Effector memory CD4-positive, alpha-beta T cell (primary cell): ENCODE measurements around the gene SLC37A3.

Experiments
- DNase-seq, 3 donors: peaks; one replicate each; pipeline ENCODE4 v3.0.0-alpha.2; 2020
- H3K27ac ChIP-seq: 2 replicates; pipeline ENCODE4 v1.7.0; 2013; ENCODE audit warnings: mild to moderate bottlenecking, low read length, moderate library complexity; ENCODE audit not compliant: insufficient read depth, poor library complexity, severe bottlenecking
- H3K27me3 ChIP-seq: replicated peaks from 2 replicates; pipeline ENCODE4 v1.7.0; 2013; ENCODE audit warnings: mild to moderate bottlenecking, low read length; ENCODE audit not compliant: insufficient read depth, control insufficient read depth, poor library complexity, severe bottlenecking
- H3K36me3 ChIP-seq: 2 replicates; pipeline ENCODE4 v1.7.0; 2013; ENCODE audit warnings: mild to moderate bottlenecking, low read length, moderate library complexity; ENCODE audit not compliant: control insufficient read depth, insufficient read depth
- H3K4me1 ChIP-seq: 2 replicates; pipeline ENCODE4 v1.7.0; 2013; ENCODE audit warnings: low read length, mild to moderate bottlenecking; ENCODE audit not compliant: control insufficient read depth, insufficient read depth, poor library complexity, severe bottlenecking
- H3K4me3 ChIP-seq: 2 replicates; pipeline ENCODE4 v1.7.0; 2013; ENCODE audit warnings: low read length, low read depth, mild to moderate bottlenecking; ENCODE audit not compliant: insufficient read depth, poor library complexity, severe bottlenecking
- H3K9me3 ChIP-seq: 2 replicates; pipeline ENCODE4 v1.7.0; 2013; ENCODE audit warnings: mild to moderate bottlenecking, low read length, moderate library complexity; ENCODE audit not compliant: control insufficient read depth

The SLC37A3 gene

DNA sequence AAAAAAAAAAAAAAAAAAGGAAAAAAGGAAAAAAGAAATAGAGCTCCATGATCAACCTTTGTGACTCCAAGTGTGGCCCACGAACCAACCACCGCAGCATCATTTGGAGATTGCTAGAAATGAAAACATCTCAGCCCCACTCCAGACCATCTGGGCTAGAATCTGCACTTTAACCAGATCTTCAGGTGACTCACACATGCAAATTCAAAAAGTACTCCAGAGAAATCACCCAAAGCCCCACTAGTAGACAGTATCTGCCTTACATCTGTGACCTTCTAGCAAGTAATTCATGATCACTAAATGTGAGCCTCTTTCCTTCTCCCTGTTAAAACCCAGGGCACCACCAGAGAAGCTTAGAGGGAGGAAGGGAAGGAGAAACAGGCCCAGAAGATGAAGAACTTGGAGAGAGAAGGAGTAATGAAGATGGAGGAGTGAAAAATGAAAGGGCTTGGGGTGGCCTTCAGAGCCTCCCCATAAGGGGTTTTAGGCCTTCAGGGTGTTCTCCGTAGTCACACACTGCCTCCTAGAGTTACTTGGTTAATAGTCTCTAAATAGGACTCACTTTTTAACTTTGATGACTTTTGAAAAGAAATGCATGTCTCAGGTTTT is 94.0 kb downstream of the SLC37A3 start:
- no peak overlapping the region for H3K4me3 ChIP-seq
- no peaks in the 10 kb centered on the region for H3K9me3 ChIP-seq
- no peaks in the 10 kb centered on the region for H3K27me3 ChIP-seq
- peak; percentile 5 to 15 (median 6) for DNase-seq
- no peaks in the 10 kb centered on the region for H3K36me3 ChIP-seq
- H3K4me1 ChIP-seq, result no peaks in the 10 kb centered on the region
- H3K27ac ChIP-seq, result no peak overlapping the region

DNA sequence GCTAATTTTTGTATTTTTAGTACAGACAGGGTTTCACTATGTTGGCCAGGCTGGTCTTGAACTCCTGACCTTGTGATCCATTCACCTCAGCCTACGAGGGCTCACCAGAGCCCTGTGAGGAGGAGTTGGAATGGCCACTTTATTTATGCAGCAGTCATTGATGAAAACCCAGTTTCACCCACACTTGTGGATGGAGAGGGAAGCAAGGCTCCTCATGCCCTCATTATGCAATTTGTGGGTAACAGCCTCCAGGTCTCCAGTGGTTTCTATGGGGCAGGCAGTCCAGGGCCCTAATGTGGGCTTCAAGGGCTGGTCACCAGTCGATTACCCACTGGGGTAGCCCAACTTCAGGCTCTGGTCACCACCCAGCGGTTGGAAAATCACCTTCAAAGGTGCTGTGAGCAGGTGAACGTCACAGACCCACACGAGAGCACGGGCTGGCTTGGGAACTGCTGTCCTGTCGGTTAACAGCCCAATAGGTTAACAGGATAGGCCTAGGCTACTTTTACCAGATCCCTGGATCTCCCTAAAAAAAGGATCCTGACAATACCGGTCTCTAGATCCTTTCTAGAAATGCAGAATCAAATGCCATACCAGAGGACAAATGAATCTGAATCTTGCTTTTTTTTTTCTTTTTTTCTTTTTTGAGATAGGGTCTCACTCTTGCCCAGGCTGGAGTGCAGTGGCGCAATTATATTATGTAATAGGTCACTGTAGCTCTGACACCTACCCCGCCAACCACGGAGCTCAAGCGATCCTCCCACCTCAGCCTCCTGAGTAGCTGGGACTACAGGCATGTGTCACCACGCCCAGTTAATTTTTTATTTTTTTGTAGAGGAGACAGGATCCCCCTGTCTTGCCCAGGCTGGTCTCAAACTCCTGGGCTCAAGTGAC is 97.8 kb downstream of the SLC37A3 start:
- no peaks in the 10 kb centered on the region for H3K36me3 ChIP-seq

DNA sequence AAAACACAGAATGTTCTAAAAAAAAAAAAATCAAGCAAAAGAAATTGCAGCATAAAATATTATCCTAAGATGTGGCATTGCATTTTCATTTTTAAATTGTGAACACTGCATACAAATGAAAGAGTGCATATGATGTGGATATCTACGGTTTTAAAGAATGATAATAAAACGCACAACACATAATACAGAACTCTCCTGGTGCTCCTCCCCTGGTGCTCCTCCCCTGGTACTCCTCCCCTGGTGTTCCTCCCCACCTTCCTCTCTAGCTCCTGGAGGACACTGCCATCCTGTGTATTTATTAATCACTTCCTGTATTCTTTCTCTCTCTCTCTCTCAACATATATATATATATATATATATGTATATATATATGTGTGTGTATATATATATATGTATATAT is 100.1 kb downstream of the SLC37A3 start:
- no peak for DNase-seq
- no peaks in the 10 kb centered on the region for H3K36me3 ChIP-seq
- H3K27me3 ChIP-seq, result no peaks in the 10 kb centered on the region
- no peak overlapping the region for H3K4me3 ChIP-seq
- no peaks in the 10 kb centered on the region for H3K9me3 ChIP-seq
- no peak overlapping the region for H3K27ac ChIP-seq
- no peaks in the 10 kb centered on the region for H3K4me1 ChIP-seq

More for the DNA sequence above, 97.8 kb downstream of the SLC37A3 start:
- H3K27me3 ChIP-seq, result no peaks in the 10 kb centered on the region
- H3K4me3 ChIP-seq, result no peak overlapping the region
- DNase-seq, result no peak
- no peaks in the 10 kb centered on the region for H3K9me3 ChIP-seq
- no peaks in the 10 kb centered on the region for H3K4me1 ChIP-seq
- no peak overlapping the region for H3K27ac ChIP-seq

DNA sequence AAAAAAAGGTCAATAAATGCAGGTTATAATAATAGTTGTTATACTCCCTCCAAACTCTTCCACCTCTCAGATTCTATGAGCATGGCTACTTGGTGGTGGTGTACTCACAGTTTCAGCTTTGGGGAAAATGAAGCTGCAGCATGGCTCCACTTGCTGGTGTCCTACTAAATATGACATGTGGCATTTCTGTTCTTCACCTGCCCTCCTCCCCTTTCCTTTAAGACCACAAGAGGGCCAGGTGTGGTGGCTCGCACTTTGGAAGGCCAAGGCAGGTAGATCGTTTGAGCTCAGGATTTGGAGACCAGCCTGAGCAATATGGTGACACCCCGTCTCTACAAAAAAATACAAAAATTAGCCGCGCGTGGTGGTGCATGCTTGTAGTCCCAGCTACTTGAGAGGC is 101.1 kb downstream of the SLC37A3 start:
- DNase-seq, result no peak
- H3K4me1 ChIP-seq, result no peaks in the 10 kb centered on the region
- H3K36me3 ChIP-seq, result no peaks in the 10 kb centered on the region
- no peaks in the 10 kb centered on the region for H3K9me3 ChIP-seq
- no peak overlapping the region for H3K4me3 ChIP-seq
- no peak overlapping the region for H3K27ac ChIP-seq
- H3K27me3 ChIP-seq, result no peaks in the 10 kb centered on the region

DNA sequence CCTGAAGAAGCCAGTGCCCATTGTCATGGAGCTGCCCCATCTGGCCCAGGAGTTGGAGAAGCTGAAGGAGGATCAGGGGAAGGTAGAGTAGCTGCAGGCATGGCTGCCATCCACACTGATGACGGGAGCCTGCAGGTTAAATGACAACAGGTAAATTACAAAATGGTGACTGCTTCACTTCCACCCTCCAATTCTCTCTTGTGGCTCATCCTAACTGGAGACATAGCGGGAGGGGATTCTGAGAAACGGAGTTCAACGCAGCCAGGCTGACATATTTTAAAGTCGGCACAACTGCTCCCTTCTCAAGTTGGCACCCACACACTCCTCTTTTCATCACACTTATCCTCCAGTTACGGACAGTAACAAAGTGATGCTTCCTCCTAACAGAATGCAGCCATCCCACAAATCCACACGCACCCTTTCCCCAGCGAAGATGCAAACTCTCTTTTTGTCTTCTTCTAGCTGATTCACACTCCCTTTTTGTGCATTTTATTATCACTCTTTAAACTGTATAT is 103.0 kb downstream of the SLC37A3 start:
- no peak for DNase-seq
- no peaks in the 10 kb centered on the region for H3K9me3 ChIP-seq
- no peaks in the 10 kb centered on the region for H3K27me3 ChIP-seq
- no peaks in the 10 kb centered on the region for H3K36me3 ChIP-seq
- H3K4me3 ChIP-seq, result no peak overlapping the region
- H3K4me1 ChIP-seq, result no peaks in the 10 kb centered on the region
- H3K27ac ChIP-seq, result no peak overlapping the region

DNA sequence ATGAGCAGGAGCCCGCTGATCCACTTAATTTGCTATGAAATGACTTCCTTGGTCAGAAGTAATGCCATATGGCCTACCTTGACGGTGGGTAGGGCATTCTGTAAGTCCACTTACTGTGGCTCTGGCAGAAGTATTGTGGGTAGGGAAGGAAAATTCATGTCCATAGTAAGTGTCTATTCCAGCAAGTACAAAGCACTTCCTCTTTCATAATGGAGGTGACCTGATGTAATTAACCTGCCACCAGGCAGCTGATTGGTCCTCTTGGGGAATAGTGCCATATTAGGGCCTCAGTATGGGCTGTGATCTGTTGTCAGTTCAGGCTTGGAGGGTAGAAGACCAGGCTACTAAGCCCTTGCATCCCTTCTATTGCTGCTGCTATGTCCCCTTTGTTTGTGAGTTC is 103.9 kb downstream of the SLC37A3 start:
- Histone ChIP-seq H3K9me3 (no peaks in the 10 kb centered on the region), H3K4me3 (no peak overlapping the region), H3K4me1 (no peaks in the 10 kb centered on the region), H3K36me3 (no peaks in the 10 kb centered on the region), H3K27me3 (no peaks in the 10 kb centered on the region), H3K27ac (no peak overlapping the region)
- no peak for DNase-seq

DNA sequence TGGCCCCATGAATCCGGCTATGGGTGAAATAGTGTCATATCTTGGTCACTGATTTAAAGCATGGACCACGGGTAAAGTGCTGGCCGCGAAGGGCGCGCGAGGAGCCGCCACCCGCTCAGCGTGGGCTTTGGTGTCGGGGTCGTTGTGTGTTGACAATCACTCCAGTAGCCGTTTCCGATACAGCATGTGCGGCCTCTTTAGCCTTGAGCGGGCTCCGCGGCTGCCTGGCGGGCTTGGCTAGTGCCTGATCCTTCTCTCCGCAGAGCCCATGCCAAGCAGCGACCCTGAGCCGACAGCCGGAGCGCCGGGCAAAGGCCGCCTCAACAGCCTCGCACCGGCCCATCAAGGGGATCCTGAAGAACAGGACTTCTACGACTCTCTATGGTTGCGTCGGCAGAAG is 105.9 kb downstream of the SLC37A3 start:
- no peak for DNase-seq
- no peak overlapping the region for H3K4me3 ChIP-seq

DNA sequence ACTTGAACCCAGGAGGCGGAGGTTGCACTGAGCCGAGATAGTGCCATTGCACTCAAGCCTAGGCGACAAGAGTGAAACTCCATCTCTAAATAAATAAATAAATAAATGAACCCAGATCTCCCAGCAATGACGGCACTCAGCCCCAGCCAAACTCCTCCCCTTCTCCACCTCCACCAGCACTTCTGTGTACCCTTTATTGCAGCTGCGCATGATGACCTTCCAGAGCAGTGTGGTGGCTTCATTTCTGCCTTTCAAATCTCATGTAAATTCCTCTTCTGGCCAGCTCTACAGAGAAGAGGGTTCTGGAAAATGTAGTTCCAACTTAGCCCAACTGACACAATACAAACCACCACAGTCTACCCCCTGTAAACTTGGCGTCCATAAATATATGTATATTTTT is 108.5 kb downstream of the SLC37A3 start:
- no peaks in the 10 kb centered on the region for H3K4me1 ChIP-seq

More for the DNA sequence above, 105.9 kb downstream of the SLC37A3 start:
- Histone ChIP-seq H3K36me3 (no peaks in the 10 kb centered on the region), H3K27ac (no peak overlapping the region), H3K9me3 (no peaks in the 10 kb centered on the region), H3K4me1 (no peaks in the 10 kb centered on the region), H3K27me3 (no peaks in the 10 kb centered on the region)

DNA sequence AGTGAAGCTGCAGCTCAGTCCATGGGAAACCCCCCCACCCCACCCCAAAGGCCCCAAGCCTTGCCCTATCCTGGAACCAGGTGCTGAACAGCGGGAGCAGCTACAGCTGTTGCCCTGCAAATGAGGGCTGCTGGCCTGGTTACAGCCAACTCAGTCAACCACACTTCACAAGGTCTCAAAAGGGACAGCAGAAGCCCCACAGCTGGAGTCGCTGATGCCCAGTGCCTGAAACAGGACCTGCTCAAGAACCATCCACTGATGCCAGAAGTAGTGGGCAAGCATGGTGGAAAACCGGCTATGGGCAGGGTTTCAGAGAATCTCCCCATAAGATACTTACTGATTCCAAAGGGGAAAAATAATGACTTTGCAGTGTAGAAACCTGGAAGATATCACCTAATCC is 110.3 kb downstream of the SLC37A3 start:
- no peak overlapping the region for H3K4me3 ChIP-seq
- H3K27ac ChIP-seq, result no peak overlapping the region
- H3K9me3 ChIP-seq, result no peaks in the 10 kb centered on the region
- no peaks in the 10 kb centered on the region for H3K4me1 ChIP-seq
- no peaks in the 10 kb centered on the region for H3K36me3 ChIP-seq
- DNase-seq, result no peak
- H3K27me3 ChIP-seq, result no peaks in the 10 kb centered on the region

More for the DNA sequence above, 108.5 kb downstream of the SLC37A3 start:
- no peak overlapping the region for H3K27ac ChIP-seq
- no peaks in the 10 kb centered on the region for H3K9me3 ChIP-seq
- H3K4me3 ChIP-seq, result no peak overlapping the region
- H3K27me3 ChIP-seq, result no peaks in the 10 kb centered on the region
- DNase-seq, result no peak
- H3K36me3 ChIP-seq, result no peaks in the 10 kb centered on the region

DNA sequence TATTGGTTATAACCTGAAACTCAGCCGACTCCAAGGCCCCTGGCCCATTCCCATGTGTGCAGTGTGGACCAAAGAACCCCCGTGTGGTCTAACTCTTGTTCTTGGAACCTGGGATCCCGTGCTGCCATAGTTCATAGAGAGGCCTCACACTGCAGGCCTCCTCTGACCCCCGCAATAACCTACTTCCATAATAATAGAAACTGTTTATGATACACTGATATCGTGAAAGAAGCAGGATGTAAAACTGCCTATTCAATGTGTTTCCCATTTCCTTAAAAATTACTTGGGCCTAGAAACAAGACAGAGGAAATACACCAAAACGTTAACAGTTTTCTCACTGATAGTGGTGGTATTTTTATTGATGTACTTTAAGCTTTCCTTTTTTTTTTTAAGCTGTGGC is 112.4 kb downstream of the SLC37A3 start:
- no peak for DNase-seq

More for the DNA sequence above, 112.4 kb downstream of the SLC37A3 start:
- Histone ChIP-seq H3K9me3 (no peaks in the 10 kb centered on the region), H3K4me1 (no peaks in the 10 kb centered on the region), H3K27me3 (no peaks in the 10 kb centered on the region), H3K36me3 (no peaks in the 10 kb centered on the region), H3K27ac (no peak overlapping the region), H3K4me3 (no peak overlapping the region)
